Measurements from ENCODE around the gene COG3.

Gene COG3

DNA sequence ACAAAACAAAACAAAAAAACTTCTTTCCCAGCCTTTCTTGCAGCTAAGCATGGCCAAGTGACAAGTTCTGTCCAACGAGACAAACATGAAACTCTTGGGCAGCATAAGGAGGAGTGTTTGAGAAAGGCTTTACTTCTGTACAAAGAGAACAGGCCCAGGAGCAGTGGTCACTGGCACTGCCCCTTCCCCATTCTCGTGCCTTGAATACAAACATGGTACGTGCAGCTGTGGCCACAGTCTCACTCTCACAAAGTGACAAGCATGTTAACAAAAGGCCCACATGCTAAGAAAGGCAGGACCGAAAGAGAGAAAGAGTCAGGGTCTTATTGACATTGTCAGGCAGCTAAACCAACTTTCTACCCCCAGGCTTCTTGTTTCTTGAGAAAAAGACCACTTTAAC is 26.8 kb upstream of the COG3 start:
- Mint-ChIP-seq H3K27me3 (no peaks in the 10 kb centered on the region), H3K4me3 (no peak overlapping the region), H3K4me1 (peaks cover 15% of the 10 kb centered on the region), H3K27ac (no peak overlapping the region), H3K9me3 (no peaks in the 10 kb centered on the region), H3K36me3 (ENCODE audit: low read depth) (no peaks in the 10 kb centered on the region)
- DNase-seq (no peak), ATAC-seq (no peak)

- ATAC-seq (no peak), DNase-seq (no peak)
- no peaks in the 10 kb centered on the region for H3K27me3 Mint-ChIP-seq
- H3K36me3 Mint-ChIP-seq (ENCODE audit: low read depth): no peaks in the 10 kb centered on the region
- no peak overlapping the region for H3K27ac Mint-ChIP-seq
- peaks cover 15% of the 10 kb centered on the region for H3K4me1 Mint-ChIP-seq
- no peak overlapping the region for H3K4me3 Mint-ChIP-seq
- no peaks in the 10 kb centered on the region for H3K9me3 Mint-ChIP-seq
These were observed 25.7 kb upstream of the COG3 start for GRCh38 chr13:45439008-45439407.

GRCh38 chr13:45439781-45440462 is 24.8 kb upstream of the COG3 start:
- Mint-ChIP-seq H3K4me1 (peaks cover 15% of the 10 kb centered on the region), H3K9me3 (no peaks in the 10 kb centered on the region), H3K36me3 (ENCODE audit: low read depth) (no peaks in the 10 kb centered on the region), H3K27me3 (no peaks in the 10 kb centered on the region), H3K4me3 (no peak overlapping the region), H3K27ac (peak overlapping the region; percentile 30)
- DNase-seq: no peak
- no peak for ATAC-seq

GRCh38 chr13:45441633-45442032 is 23.1 kb upstream of the COG3 start:
- ATAC-seq (peak; percentile 93), DNase-seq (no peak)
- peak overlapping the region; percentile 4 for H3K4me3 Mint-ChIP-seq
- no peaks in the 10 kb centered on the region for H3K27me3 Mint-ChIP-seq
- no peaks in the 10 kb centered on the region for H3K36me3 Mint-ChIP-seq (ENCODE audit: low read depth)
- peak overlapping the region; percentile 74 for H3K27ac Mint-ChIP-seq
- peaks cover 15% of the 10 kb centered on the region for H3K4me1 Mint-ChIP-seq
- no peaks in the 10 kb centered on the region for H3K9me3 Mint-ChIP-seq

DNA sequence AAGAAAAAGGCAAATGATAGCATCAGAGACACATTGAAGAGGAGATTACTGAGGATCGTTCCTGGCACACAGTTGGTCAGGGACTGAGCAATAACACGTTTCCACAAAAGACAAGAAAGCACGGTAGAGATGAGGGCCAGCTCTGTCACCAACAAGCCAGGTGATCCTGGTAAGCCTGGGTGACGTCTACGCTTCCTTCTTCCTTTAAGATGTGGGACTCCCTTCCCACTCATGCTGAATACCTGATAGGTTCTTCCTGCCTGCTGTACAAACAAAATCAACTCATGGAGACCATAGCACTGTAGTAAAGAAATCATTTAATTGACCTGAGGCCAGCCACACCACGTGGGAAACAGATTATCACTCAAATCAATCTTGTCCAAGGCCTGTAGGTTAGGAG is 19.7 kb upstream of the COG3 start:
- Mint-ChIP-seq H3K9me3 (no peaks in the 10 kb centered on the region), H3K27ac (no peak overlapping the region), H3K27me3 (no peaks in the 10 kb centered on the region), H3K4me1 (peaks cover 15% of the 10 kb centered on the region), H3K36me3 (ENCODE audit: low read depth) (no peaks in the 10 kb centered on the region), H3K4me3 (no peak overlapping the region)
- no peak for ATAC-seq
- no peak for DNase-seq

DNA sequence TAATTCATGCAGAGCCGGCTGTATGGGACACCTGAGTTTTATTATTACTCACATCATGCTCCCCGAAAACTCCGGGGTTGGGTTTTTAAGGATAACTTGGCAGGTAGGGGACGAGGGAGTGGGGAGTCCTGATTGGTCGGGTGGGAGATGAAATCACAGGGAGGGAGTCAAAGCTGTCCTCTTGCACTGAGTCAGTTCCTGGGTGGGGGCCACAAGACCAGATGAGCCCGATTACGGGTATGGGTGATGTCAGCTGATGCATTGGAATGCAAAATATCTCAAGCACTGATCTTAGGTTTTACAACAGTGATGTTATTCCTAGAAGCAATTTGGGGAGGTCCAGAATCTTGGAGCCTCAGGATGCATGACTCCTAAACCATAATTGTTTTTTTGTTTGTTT is 18.6 kb upstream of the COG3 start:
- H3K27me3 Mint-ChIP-seq: no peaks in the 10 kb centered on the region
- H3K4me3 Mint-ChIP-seq: no peak overlapping the region

GRCh38 chr13:45447050-45447661 is 17.6 kb upstream of the COG3 start:
- no peaks in the 10 kb centered on the region for H3K36me3 Mint-ChIP-seq (ENCODE audit: low read depth)
- no peak overlapping the region for H3K27ac Mint-ChIP-seq
- no peaks in the 10 kb centered on the region for H3K27me3 Mint-ChIP-seq
- ATAC-seq (no peak), DNase-seq (no peak)
- H3K4me3 Mint-ChIP-seq: no peak overlapping the region
- H3K4me1 Mint-ChIP-seq: peaks cover under 1% of the 10 kb centered on the region
- no peaks in the 10 kb centered on the region for H3K9me3 Mint-ChIP-seq

More for the DNA sequence above, 18.6 kb upstream of the COG3 start:
- Mint-ChIP-seq H3K36me3 (ENCODE audit: low read depth) (no peaks in the 10 kb centered on the region), H3K27ac (no peak overlapping the region), H3K4me1 (peaks cover 10% of the 10 kb centered on the region), H3K9me3 (no peaks in the 10 kb centered on the region)
- no peak for ATAC-seq
- DNase-seq: no peak

DNA sequence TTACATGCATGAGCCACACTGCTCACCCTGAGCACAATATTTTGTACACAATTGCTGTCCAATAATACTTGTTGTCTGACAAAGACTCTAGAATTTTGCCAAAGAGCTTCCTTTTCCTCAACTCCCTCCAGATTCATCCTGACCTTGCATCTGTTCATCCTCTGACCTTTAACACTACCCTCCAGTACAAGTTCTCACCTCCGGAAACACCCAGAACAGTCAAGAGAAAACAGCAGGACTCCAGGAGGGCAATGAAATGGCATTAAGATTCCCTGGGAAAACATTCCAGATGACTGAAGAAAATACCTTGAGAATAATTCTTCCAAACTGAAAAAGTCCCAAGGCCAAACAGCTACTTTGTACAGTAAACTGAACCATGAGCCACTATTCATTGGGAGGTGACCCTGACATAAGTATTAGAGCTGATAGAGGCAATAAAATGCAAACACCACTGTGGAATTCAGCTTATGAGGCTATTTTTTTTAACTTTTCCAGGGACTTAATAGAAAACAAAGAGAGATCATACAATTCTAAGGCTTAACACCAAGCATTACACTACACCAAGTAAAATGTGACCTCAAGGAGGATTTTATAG is 15.7 kb upstream of the COG3 start:
- ATAC-seq (no peak), DNase-seq (no peak)
- H3K36me3 Mint-ChIP-seq (ENCODE audit: low read depth): no peaks in the 10 kb centered on the region
- no peaks in the 10 kb centered on the region for H3K9me3 Mint-ChIP-seq
- H3K4me3 Mint-ChIP-seq: no peak overlapping the region
- H3K4me1 Mint-ChIP-seq: no peaks in the 10 kb centered on the region
- no peaks in the 10 kb centered on the region for H3K27me3 Mint-ChIP-seq
- no peak overlapping the region for H3K27ac Mint-ChIP-seq

GRCh38 chr13:45451282-45451681 is 13.5 kb upstream of the COG3 start:
- Mint-ChIP-seq H3K36me3 (ENCODE audit: low read depth) (no peaks in the 10 kb centered on the region), H3K4me3 (no peak overlapping the region), H3K27me3 (no peaks in the 10 kb centered on the region), H3K4me1 (no peaks in the 10 kb centered on the region), H3K27ac (no peak overlapping the region), H3K9me3 (no peaks in the 10 kb centered on the region)
- ATAC-seq: no peak
- no peak for DNase-seq

DNA sequence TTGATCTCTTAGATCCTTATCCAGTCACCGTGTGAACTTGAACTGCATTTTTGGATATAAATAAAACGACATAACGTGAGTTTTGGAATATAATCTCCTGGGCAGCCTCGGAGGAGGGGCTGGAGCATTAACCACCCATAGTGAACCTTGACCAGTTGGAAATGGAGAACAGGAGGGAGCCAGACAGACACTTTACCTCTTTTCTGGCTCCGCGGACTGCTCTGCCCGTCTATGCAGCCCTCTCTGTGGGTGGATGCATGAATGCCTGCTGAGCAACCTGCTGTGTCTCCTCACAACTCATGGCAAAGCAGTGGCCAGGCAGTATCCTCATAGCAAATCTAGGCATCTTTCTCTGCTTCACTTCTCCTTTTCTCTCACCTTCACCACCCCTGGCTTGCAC is 10.5 kb upstream of the COG3 start:
- Mint-ChIP-seq H3K4me3 (no peak overlapping the region), H3K9me3 (peaks cover 14% of the 10 kb centered on the region), H3K27me3 (no peaks in the 10 kb centered on the region), H3K27ac (no peak overlapping the region), H3K36me3 (ENCODE audit: low read depth) (no peaks in the 10 kb centered on the region), H3K4me1 (no peaks in the 10 kb centered on the region)
- no peak for ATAC-seq
- DNase-seq: no peak

DNA sequence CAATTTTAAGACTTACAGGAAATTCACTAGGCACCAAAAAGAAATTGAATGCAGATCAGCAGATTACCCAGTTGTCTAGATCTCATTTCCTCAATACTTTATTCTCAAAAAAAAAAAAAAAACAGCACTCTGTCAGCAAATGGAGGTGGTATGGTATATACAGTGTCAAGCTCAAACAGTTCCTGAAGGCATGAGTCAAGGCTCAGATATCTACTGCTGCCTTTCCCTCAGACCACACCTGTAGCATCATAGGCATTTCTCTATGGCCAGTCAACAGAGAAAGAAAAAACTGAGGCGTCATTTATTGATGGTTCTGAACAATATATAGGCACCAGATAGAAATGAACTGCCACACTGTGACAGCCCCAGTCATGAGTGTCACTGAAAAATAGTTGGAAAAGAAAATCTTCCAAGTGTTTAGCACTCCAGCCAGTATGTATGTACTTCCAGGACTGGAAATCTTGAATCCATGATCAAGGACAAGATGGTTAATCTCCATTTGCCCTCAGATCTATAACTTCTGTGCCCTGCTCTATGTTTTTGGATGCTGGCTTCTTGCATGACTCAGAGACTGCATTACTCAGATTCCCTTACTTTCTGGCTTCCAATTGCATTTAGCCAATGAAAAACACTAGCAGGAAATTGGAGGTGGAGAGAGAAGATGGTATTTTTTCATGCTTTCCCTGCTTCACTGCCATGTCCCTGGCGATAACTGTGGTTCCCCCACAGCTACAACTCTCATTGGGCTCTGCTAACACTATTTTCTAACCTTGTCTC is 8.4 kb upstream of the COG3 start:
- Mint-ChIP-seq H3K9me3 (peaks cover 16% of the 10 kb centered on the region), H3K27me3 (no peaks in the 10 kb centered on the region), H3K4me1 (no peaks in the 10 kb centered on the region), H3K27ac (no peak overlapping the region), H3K4me3 (no peak overlapping the region), H3K36me3 (ENCODE audit: low read depth) (no peaks in the 10 kb centered on the region)
- DNase-seq (no peak), ATAC-seq (no peak)

DNA sequence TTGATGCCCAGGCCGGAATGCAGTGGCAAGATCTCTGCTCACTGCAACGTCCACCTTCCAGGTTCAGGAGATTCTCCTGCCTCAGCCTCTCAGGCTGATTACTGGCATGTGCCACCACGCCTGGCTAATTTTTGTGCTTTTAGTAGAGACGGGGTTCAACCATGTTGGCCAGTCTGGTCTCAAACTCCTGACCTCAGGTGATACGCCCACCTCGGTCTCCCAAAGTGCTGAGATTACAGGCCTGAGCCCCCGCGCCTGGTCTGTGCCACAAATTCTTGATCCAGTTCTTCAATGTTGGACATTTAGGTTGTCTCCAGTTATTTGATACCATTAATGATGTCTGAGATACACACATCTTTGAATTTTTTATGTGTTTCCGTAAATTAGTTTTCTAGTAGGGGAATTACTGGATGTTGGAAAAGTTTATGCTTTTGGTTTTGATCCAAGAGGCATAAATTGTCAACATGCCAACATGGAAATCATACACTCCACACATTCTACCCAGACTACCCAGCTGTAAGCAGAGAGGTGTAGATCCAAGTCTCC is 525 bp upstream of the COG3 start:
- Mint-ChIP-seq H3K36me3 (ENCODE audit: low read depth) (peaks cover 7% of the 10 kb centered on the region), H3K4me3 (peak overlapping the region; percentile 90), H3K27ac (peak overlapping the region; percentile 94), H3K27me3 (no peaks in the 10 kb centered on the region), H3K4me1 (peaks cover 47% of the 10 kb centered on the region), H3K9me3 (peaks cover 2% of the 10 kb centered on the region)
- no peak for ATAC-seq
- no peak for DNase-seq

DNA sequence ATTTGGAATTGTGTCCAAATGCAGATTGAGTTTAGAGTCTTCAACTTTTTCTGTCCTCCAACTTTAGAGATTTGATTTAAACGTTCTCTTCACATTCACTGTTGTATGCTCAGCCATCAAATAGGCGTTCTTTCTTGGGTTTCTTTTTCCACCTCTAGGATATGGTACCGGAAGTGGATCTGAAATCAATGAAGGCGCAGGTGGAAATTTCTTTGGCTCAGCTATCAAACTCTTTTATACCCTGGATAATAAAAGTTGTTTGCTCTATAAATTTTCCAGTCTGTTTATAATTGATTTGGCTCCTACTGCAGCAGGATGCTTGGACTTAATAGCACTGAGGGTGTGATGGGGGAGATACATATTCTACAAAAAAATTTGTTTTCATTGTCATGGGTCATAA is 1.6 kb downstream of the COG3 start:
- DNase-seq (no peak), ATAC-seq (no peak)
- Mint-ChIP-seq H3K4me1 (peaks cover 62% of the 10 kb centered on the region), H3K27me3 (no peaks in the 10 kb centered on the region), H3K36me3 (ENCODE audit: low read depth) (peaks cover 12% of the 10 kb centered on the region), H3K27ac (peak overlapping the region; percentile 94), H3K4me3 (peak overlapping the region; percentile 90), H3K9me3 (no peaks in the 10 kb centered on the region)

DNA sequence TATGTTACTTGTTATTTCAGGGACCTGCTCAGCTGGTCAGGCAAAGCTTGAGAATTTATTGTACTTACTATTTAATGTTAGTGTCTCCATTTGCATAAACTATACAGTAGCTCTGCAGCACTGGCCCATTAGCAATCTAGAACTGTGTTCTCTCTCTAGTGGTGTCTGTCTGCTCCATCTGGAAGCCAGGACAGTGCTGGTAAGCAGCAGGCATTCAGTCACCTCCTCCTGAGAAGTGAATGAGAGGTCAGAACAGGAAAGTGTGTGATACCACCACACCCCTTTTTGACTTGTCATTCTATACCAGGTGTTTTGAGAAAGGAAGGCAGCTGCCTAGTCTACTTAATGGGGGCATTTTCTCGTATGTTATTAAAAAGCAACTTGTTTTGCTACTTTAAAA is 3.9 kb downstream of the COG3 start:
- no peak overlapping the region for H3K27ac Mint-ChIP-seq
- ATAC-seq (no peak), DNase-seq (no peak)
- peaks cover 15% of the 10 kb centered on the region for H3K36me3 Mint-ChIP-seq (ENCODE audit: low read depth)
- H3K4me1 Mint-ChIP-seq: peaks cover 74% of the 10 kb centered on the region
- no peaks in the 10 kb centered on the region for H3K9me3 Mint-ChIP-seq
- no peaks in the 10 kb centered on the region for H3K27me3 Mint-ChIP-seq
- no peak overlapping the region for H3K4me3 Mint-ChIP-seq
